GM12878 (cell line): Measurements from ENCODE around the gene LSM2. TPM values are rescaled to one million over a fixed set of nuclear protein-coding genes. Genes with fewer than 3 reads are reported as not detected.

Source experiments
- ATAC-seq: fragments of 200-7000 bp; cut with Tn5 transposase; 3 replicates; pipeline ENCODE4 v1.9.1; 2020; ENCODE audit warnings: mild to moderate bottlenecking, moderate library complexity
- BruUV-seq: library from RNA; stranded (reverse); fragments of 400-500 nt; replicated peaks from 2 replicates; lab custom pipeline; 2021; lab: Mats Ljungman, UMichigan
- CTCF ChIA-PET: fragments of 300-600 bp; sonication (Branson Sonifier 250); formaldehyde crosslinking; extraction: SDS; loops from one replicate; lab custom pipeline; 2021; ENCODE audit warnings: inconsistent platforms; lab: Yijun Ruan, JAX
- POLR2A ChIA-PET: fragments of 350-600 bp; formaldehyde crosslinking; extraction: SDS; loops from one replicate; lab custom pipeline; 2021; ENCODE audit warnings: inconsistent platforms; lab: Charles Lee
- RAD21 ChIA-PET: fragments of 300-600 bp; sonication (Branson Sonifier 250); formaldehyde crosslinking; loops from one replicate; lab custom pipeline; 2023; ENCODE audit warnings: antibody characterized with exemption; ENCODE audit not compliant: unreplicated experiment; lab: Charles Lee
- SMC1A ChIA-PET: fragments of 300-600 bp; sonication (Branson Sonifier 250); formaldehyde crosslinking; loops from one replicate; lab custom pipeline; 2023; ENCODE audit not compliant: unreplicated experiment, uncharacterized antibody; lab: Charles Lee
- DNase-seq: peaks from one replicate; pipeline ENCODE4 v3.0.0-alpha.2; 2011; ENCODE audit warnings: low read depth, low spot score
- FAIRE-seq: peaks from 3 replicates; lab custom pipeline; 2011; peaks lifted over from hg19 to GRCh38; lab: Jason Lieb, UNC
- H2AFZ ChIP-seq: 2 replicates; pipeline ENCODE4 v1.6.0; 2011; ENCODE audit warnings: low read depth, low read length, control low read depth; ENCODE audit not compliant: control insufficient read depth
- H3K27ac ChIP-seq: 2 replicates; pipeline ENCODE4 v1.5.1; 2011; ENCODE audit warnings: control low read depth; ENCODE audit not compliant: control insufficient read depth, insufficient read depth
- H3K27me3 ChIP-seq, 2 experiments: replicated peaks in 1 of 2; 2 replicates each; pipeline versions ENCODE4 v1.6.0 to v1.6.1; 2011; ENCODE audit warnings: low read length in 1 of 2; ENCODE audit not compliant: control insufficient read depth in 2 of 2, insufficient read depth in 2 of 2
- H3K36me3 ChIP-seq, 2 experiments: 2 replicates each; pipeline ENCODE4 v1.5.1; 2011; ENCODE audit warnings: low read length in 1 of 2; ENCODE audit not compliant: control insufficient read depth in 2 of 2, insufficient read depth in 2 of 2
- H3K4me1 ChIP-seq: 2 replicates; pipeline ENCODE4 v1.6.1; 2011; ENCODE audit warnings: mild to moderate bottlenecking, low read length, moderate library complexity, mixed read lengths; ENCODE audit not compliant: control insufficient read depth, insufficient read depth
- H3K4me2 ChIP-seq: 2 replicates; pipeline ENCODE4 v1.6.0; 2011; ENCODE audit warnings: control low read depth; ENCODE audit not compliant: control insufficient read depth, insufficient read depth
- H3K4me3 ChIP-seq: fragments of 200-600 bp; sonication (generic); 2 replicates; pipeline ENCODE4 v1.5.1; 2016
- H3K79me2 ChIP-seq: 2 replicates; pipeline ENCODE4 v1.6.0; 2011; ENCODE audit warnings: low read length; ENCODE audit not compliant: control insufficient read depth, insufficient read depth
- H3K9ac ChIP-seq: 2 replicates; pipeline ENCODE4 v1.8.0; 2011; ENCODE audit warnings: low read length, control low read depth, mixed read lengths; ENCODE audit not compliant: control insufficient read depth, insufficient read depth
- H3K9me3 ChIP-seq: replicated peaks from 3 replicates; pipeline ENCODE4 v1.5.1; 2011; ENCODE audit warnings: mild to moderate bottlenecking, low read length; ENCODE audit not compliant: control insufficient read depth, insufficient read depth
- H4K20me1 ChIP-seq: 2 replicates; pipeline ENCODE4 v1.6.0; 2011; ENCODE audit not compliant: control insufficient read depth, insufficient read depth
- E4F1 ChIP-seq: fragments of 450-650 bp; IDR thresholded peaks from 2 replicates; pipeline ENCODE4 v1.6.1; 2018; ENCODE audit warnings: borderline replicate concordance, mild to moderate bottlenecking; ENCODE audit not compliant: partially characterized antibody
- EGR1 ChIP-seq, 2 experiments: IDR thresholded peaks; 1 replicate in 1 of 2; 2 replicates in 1 of 2; pipeline ENCODE4 v1.6.1; 2011 to 2012; ENCODE audit warnings: low read depth in 2 of 2, low read length in 2 of 2, borderline replicate concordance in 1 of 2, mild to moderate bottlenecking in 1 of 2, moderate library complexity in 1 of 2
- ELK1 ChIP-seq: IDR thresholded peaks from 2 replicates; pipeline ENCODE4 v1.6.1; 2012; ENCODE audit warnings: low read depth, low read length, improper control_type of control experiment
- HDAC2 ChIP-seq: fragments of 200-600 bp; sonication (generic); IDR thresholded peaks from 2 replicates; pipeline ENCODE4 v1.6.1; 2017
- IKZF1 ChIP-seq: fragments of 450-650 bp; conservative IDR thresholded peaks from 2 replicates; pipeline ENCODE4 v1.6.1; 2017; ENCODE audit warnings: antibody characterized with exemption, mild to moderate bottlenecking
- NFIC ChIP-seq: IDR thresholded peaks from 2 replicates; pipeline ENCODE4 v1.6.1; 2012; ENCODE audit warnings: low read depth, mild to moderate bottlenecking, inconsistent platforms, low read length, moderate library complexity
- NR2C1 ChIP-seq: fragments of 450-650 bp; IDR thresholded peaks from 2 replicates; pipeline ENCODE4 v1.6.1; 2017; ENCODE audit warnings: antibody characterized with exemption, mild to moderate bottlenecking, moderate library complexity
- WRNIP1 ChIP-seq: IDR thresholded peaks from 2 replicates; pipeline ENCODE4 v1.6.1; 2011; ENCODE audit warnings: low read depth, low read length, improper control_type of control experiment, borderline replicate concordance
- YBX1 ChIP-seq: fragments of 450-650 bp; IDR thresholded peaks from 2 replicates; pipeline ENCODE4 v1.6.1; 2016; ENCODE audit warnings: antibody characterized with exemption
- ZNF24 ChIP-seq: fragments of 450-650 bp; IDR thresholded peaks from 2 replicates; pipeline ENCODE4 v1.6.1; 2017; ENCODE audit warnings: antibody characterized with exemption, mild to moderate bottlenecking
- WGBS: methylation state at CpG from one replicate; pipeline ENCODE4 v1.1.6; 2016; ENCODE audit warnings: low lambda C conversion rate; ENCODE audit not compliant: insufficient replicate concordance, insufficient coverage; ENCODE audit errors: missing lambda C conversion rate; 5-methylcytosine and 5-hydroxymethylcytosine counted together
- in situ Hi-C: fragments of 300-500 bp; cut with MboI; formaldehyde crosslinking; loops from 9 replicates; pipeline ENCODE4 v1.14.3; 2018; ENCODE audit warnings: mixed read lengths
- intact Hi-C: fragments of 100-400 bp; cut with micrococcal nuclease; formaldehyde crosslinking; loops from one replicate; pipeline ENCODE4 v1.14.2; 2022; ENCODE audit not compliant: unreplicated experiment
- polyA plus RNA-seq, 11 experiments: library from polyadenylated mRNA; depleted of rRNA in 4 of 11; unstranded in 6 of 11; stranded (reverse) in 5 of 11; fragments of >200 nt; fragmentation: Nextera tagmentation in 4 of 11; fragmentation: Illumina TruSeq in 1 of 11; extraction: Ambion mirVana in 4 of 11; extraction: Trizol in 1 of 11; gene quantifications; 1 replicate in 1 of 11; 2 replicates in 10 of 11; pipeline versions ENCODE4 v1.2.1 to v1.2.3, GENCODE V29; 2011 to 2016; ENCODE audit warnings: inconsistent platforms in 2 of 11, missing spikeins in 2 of 11, low read depth in 1 of 11
- total RNA-seq, 4 experiments: library from RNA; depleted of rRNA in 3 of 4; stranded (reverse); fragments of >200 nt in 3 of 4; fragmentation: Illumina TruSeq in 1 of 4; extraction: Trizol in 1 of 4; gene quantifications; 2 replicates each; pipeline versions ENCODE4 v1.2.1 to v1.2.3, GENCODE V29; 2013 to 2021

The LSM2 gene
- total and polyA plus RNA-seq, 10 of the 15 experiments (the other 5 are each of a cell fraction or from before 2014, with no cell fraction given) = 99.1 to 276 (median 153) TPM

- H3K36me3 ChIP-seq = no peaks in the 10 kb centered on the region
- no peak for ATAC-seq
- ChIA-PET RAD21 (interaction anchor here (0.6 to 3.6 kb wide), 6 partner anchors 32 to 151 kb away, joined by 3 to 44 read pairs (median 6); partner anchors contain the start of genes DDAH2, HSPA1B and MSH5), SMC1A (interaction anchor here (0.9 to 4.8 kb wide), 4 partner anchors 18 to 55 kb away, joined by 3 to 41 read pairs (median 6); partner anchors contain the start of genes DDAH2, HSPA1B and LSM2), POLR2A (interaction anchor here (0.6 to 1.4 kb wide), 5 partner anchors 20 to 119 kb away, joined by 3 to 5 read pairs (median 3); partner anchors contain the start of genes CSNK2B and GPANK1), CTCF (interaction anchor here (0.6 to 9.2 kb wide), 11 partner anchors 18 to 220 kb away, joined by 3 to 208 read pairs (median 4); partner anchors contain the start of genes CLIC1, DDAH2, HSPA1B and LSM2)
- BruUV-seq = no TSS peak
- DNase-seq = no peak
- 70% methylated on average over 4 of the region's 4 CpGs for WGBS
- no peaks in the 10 kb centered on the region for H3K27me3 ChIP-seq
- no peak overlapping the region for H3K9ac ChIP-seq
- no peak overlapping the region for H3K27ac ChIP-seq
- H4K20me1 ChIP-seq = no peaks in the 10 kb centered on the region
- peaks cover 7% of the 10 kb centered on the region for H3K4me1 ChIP-seq
- in situ Hi-C loops = no loop called here
- H3K79me2 ChIP-seq = no peaks in the 10 kb centered on the region
- no peak overlapping the region for H2AFZ ChIP-seq
- H3K4me3 ChIP-seq = no peak overlapping the region
- H3K9me3 ChIP-seq = no peaks in the 10 kb centered on the region
- H3K4me2 ChIP-seq = no peak overlapping the region
- intact Hi-C loops = loop anchor here (10.0 kb wide), 1 partner anchor 53 kb away; the partner anchor contains the start of gene HSPA1B
- no peak for FAIRE-seq
- no peak for TF ChIP-seq EGR1 (IDR thresholded peaks at IDR 0.05; ENCODE audit: borderline replicate concordance in 1 of 2, low read depth in 2 of 2, low read length in 2 of 2)
- TF ChIP-seq NR2C1 = no peak
- TF ChIP-seq E4F1 = no peak
- no peak for TF ChIP-seq IKZF1
- TF ChIP-seq ELK1 = no peak
- TF ChIP-seq NFIC = no peak
- no peak for TF ChIP-seq WRNIP1
- no peak for TF ChIP-seq ZNF24
- TF ChIP-seq YBX1 = no peak
- no peak for TF ChIP-seq HDAC2
Measured at GRCh38 chr6:31771992-31772358, 34.8 kb downstream of the LSM2 start.
